Heart left ventricle (tissue), 16 donors: Measurements from ENCODE around the gene KCTD15. TPM values are rescaled to one million over a fixed set of nuclear protein-coding genes. Genes with fewer than 3 reads are reported as not detected.

Source experiments
- ATAC-seq, 4 donors: fragments of 200-7000 bp; cut with Tn5 transposase; one replicate each; pipeline ENCODE4 v1.9.1; 2020 to 2022; ENCODE audit warnings: moderate library complexity in 4 of 4, mild to moderate bottlenecking in 3 of 4, moderate number of reproducible peaks in 1 of 4
- DNase-seq, 5 donors: peaks; one replicate each; pipeline ENCODE4 v3.0.0-alpha.2; 2020
- H3K27ac ChIP-seq, 12 donors: fragments of 200-600 bp; sonication (generic) in 4 of 12; one replicate each; pipeline versions ENCODE4 v1.5.0 to v1.8.0; 2016 to 2022; ENCODE audit warnings: mild to moderate bottlenecking in 2 of 12
- H3K27me3 ChIP-seq, 9 donors: fragments of 200-600 bp; sonication (generic) in 2 of 9; one replicate each; pipeline versions ENCODE4 v1.5.1 to v1.8.0; 2016 to 2022; ENCODE audit warnings: mild to moderate bottlenecking in 3 of 9
- H3K36me3 ChIP-seq, 9 donors: fragments of 200-600 bp; sonication (generic) in 2 of 9; one replicate each; pipeline versions ENCODE4 v1.5.0 to v1.8.0; 2018 to 2022; ENCODE audit warnings: mild to moderate bottlenecking in 2 of 9
- H3K4me1 ChIP-seq, 12 donors: fragments of 200-600 bp; sonication (generic) in 4 of 12; one replicate each; pipeline versions ENCODE4 v1.5.0 to v1.8.0; 2016 to 2022; ENCODE audit warnings: mild to moderate bottlenecking in 3 of 12
- H3K4me3 ChIP-seq, 12 donors: fragments of 200-600 bp; sonication (generic) in 4 of 12; one replicate each; pipeline versions ENCODE4 v1.5.0 to v1.8.0; 2017 to 2022; ENCODE audit warnings: mild to moderate bottlenecking in 9 of 12, moderate library complexity in 4 of 12
- H3K9me3 ChIP-seq, 12 donors: fragments of 200-600 bp; sonication (generic) in 4 of 12; one replicate each; pipeline versions ENCODE4 v1.5.0 to v1.8.0; 2016 to 2022; ENCODE audit warnings: mild to moderate bottlenecking in 1 of 12
- POLR2A ChIP-seq, 2 donors: fragments of 450-650 bp; IDR thresholded peaks; one replicate each; pipeline ENCODE4 v1.6.1; 2017; ENCODE audit warnings: antibody characterized with exemption in 2 of 2, mild to moderate bottlenecking in 2 of 2, moderate library complexity in 2 of 2
- WGBS, 4 donors: extraction: QIAGEN DNeasy Blood & Tissue Kit in 2 of 4; methylation state at CpG; one replicate each; pipeline versions ENCODE4 v1.1.5 to v1.1.7; 2013 to 2018; 5-methylcytosine and 5-hydroxymethylcytosine counted together
- intact Hi-C, 10 donors: fragments of 100-400 bp; cut with DNase I; formaldehyde crosslinking; loops; one replicate each; pipeline versions ENCODE4 v1.11.1 to v1.14.2; 2022
- polyA plus RNA-seq, 2 donors: library from polyadenylated mRNA; stranded (reverse); fragments of 200-250 nt; gene quantifications; one replicate each; pipeline ENCODE4 v1.2.3, GENCODE V29; 2013
- total RNA-seq, 9 donors: library from RNA; depleted of rRNA in 2 of 9; stranded (reverse); fragments of >200 nt in 2 of 9; fragmentation: NEBNext Ultra II Directional in 3 of 9; extraction: Animal tissue kit (Norgen Biotek cat#: 25700) in 3 of 9; gene quantifications; one replicate each; pipeline versions ENCODE4 v1.1.0 to v1.2.4, GENCODE V29; 2016 to 2023
- TF ChIP-seq, protein P1 (sequence below), 12 donors: fragments of 200-600 bp; sonication (generic) in 4 of 12; IDR thresholded peaks; one replicate each; pipeline versions ENCODE4 v1.5.0 to v1.8.0; 2018 to 2022; ENCODE audit warnings: antibody characterized with exemption in 12 of 12, mild to moderate bottlenecking in 5 of 12
- donor health status: ischemic (EF 13 %, LVEDD 7.1; RV severe dilation, severe dysfunction).
- donor health status: healthy with polysubstance abuse.
- donor health status: DM: no; HTN: yes; CAD: no.
- donor health status: DM: no; HTN: no; CAD: no.
- donor health status: ischemic (EF 25% LVEDD 6.9; RV normal size, moderate dysfunction).
- donor health status: ischemic (EF 25% LVEDD 5.7; RV mildly dilated, moderate dysfunction).
- donor health status: healthy.
- donor health status: DM: yes; HTN: yes; CAD: no.
- donor health status: ischemic (EF 35%, LVEDD 5.7; RV mildly dilated, moderate dysfunction).
- donor health status: nonischemic (EF 11% LVEDD 7.7; RV severe dilation, severe dysfunction).
- donor health status: DM: yes; HTN: yes; CAD: no.
- donor health status: PGD.
- donor health status: ischemic (EF 29% LVEDD 5.4; RV normal size, mild dysfunction).
- donor health status: nonischemic (EF 23%, LVEDD 6.1; RV moderate dilation, normal function).

Gene KCTD15
- total and polyA plus RNA-seq, 11 donors, result 5.4 to 36.9 (median 9.8) TPM

- 56 to 81% (median 62%) methylated on average over 5 to 7 of the region's 7 CpGs for WGBS, 4 donors
- H3K27ac ChIP-seq, result no peak overlapping the region
- TF ChIP-seq, protein P1, sequence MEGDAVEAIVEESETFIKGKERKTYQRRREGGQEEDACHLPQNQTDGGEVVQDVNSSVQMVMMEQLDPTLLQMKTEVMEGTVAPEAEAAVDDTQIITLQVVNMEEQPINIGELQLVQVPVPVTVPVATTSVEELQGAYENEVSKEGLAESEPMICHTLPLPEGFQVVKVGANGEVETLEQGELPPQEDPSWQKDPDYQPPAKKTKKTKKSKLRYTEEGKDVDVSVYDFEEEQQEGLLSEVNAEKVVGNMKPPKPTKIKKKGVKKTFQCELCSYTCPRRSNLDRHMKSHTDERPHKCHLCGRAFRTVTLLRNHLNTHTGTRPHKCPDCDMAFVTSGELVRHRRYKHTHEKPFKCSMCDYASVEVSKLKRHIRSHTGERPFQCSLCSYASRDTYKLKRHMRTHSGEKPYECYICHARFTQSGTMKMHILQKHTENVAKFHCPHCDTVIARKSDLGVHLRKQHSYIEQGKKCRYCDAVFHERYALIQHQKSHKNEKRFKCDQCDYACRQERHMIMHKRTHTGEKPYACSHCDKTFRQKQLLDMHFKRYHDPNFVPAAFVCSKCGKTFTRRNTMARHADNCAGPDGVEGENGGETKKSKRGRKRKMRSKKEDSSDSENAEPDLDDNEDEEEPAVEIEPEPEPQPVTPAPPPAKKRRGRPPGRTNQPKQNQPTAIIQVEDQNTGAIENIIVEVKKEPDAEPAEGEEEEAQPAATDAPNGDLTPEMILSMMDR (IDR thresholded peaks at IDR 0.05), result no peak
- TF ChIP-seq POLR2A (IDR thresholded peaks at IDR 0.05), result no peak
- H3K4me1 ChIP-seq, result no peaks in the 10 kb centered on the region
- no peaks in the 10 kb centered on the region for H3K9me3 ChIP-seq
- peaks cover 0 to 3% (median 0%) of the 10 kb centered on the region in 9 donors for H3K27me3 ChIP-seq
- no peaks in the 10 kb centered on the region for H3K36me3 ChIP-seq
- ATAC-seq, result no peak
- intact Hi-C loops, result no loop called here
- no peak overlapping the region for H3K4me3 ChIP-seq
- DNase-seq, result no peak
These were observed 36.0 kb downstream of the KCTD15 start for GRCh38 chr19:33832633-33833032.

DNA sequence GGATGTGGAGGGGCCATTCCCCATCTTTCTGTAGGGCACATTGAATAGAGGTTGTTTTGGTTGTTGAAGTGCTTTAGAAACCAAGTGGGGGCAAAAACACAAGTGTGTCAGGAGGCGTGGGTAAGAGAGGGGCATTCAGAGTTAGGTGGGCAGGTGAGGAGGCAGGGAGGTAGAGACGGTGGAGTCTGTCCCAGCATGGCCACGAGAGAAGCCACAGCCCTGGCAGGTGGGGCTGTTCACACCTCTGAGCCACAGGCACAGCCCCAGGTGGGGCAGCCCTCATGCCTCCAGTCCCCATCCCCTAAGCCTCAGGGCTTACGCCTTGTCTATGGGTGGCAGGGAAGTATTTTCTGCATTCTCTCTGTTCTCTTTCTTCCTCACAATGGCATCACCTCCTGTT lies 43.7 kb downstream of the KCTD15 start:
- Histone ChIP-seq H3K4me1 (no peaks in the 10 kb centered on the region), H3K27ac (no peak overlapping the region), H3K4me3 (no peak overlapping the region), H3K9me3 (no peaks in the 10 kb centered on the region), H3K36me3 (no peaks in the 10 kb centered on the region), H3K27me3 (peaks cover 0 to 9% (median 0%) of the 10 kb centered on the region in 9 donors)
- intact Hi-C loops, result no loop called here
- TF ChIP-seq, protein P1 (IDR thresholded peaks at IDR 0.05), result no peak
- TF ChIP-seq POLR2A (IDR thresholded peaks at IDR 0.05), result no peak
- ATAC-seq, result no peak
- no peak for DNase-seq
- 75 to 89% (median 82%) methylated on average over 4 of the region's 4 CpGs for WGBS, 4 donors

DNA sequence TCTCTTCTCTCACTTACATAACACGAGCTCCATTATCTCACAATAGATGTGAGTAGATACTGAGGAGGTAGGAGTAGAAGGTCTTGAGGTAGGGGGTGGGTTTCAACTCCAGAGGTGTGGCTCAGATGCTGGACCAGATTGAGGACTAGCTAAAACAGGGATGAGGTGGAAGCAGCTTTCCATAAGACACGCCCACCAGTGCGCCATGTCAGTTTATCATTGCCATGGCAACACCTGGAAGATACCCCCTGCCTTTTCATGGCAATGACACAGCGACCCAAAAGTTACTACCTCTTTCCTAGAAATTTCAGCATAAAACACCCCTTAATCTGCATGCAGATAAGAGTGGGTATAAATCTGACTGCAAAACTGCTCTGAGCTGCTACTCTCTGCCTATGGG lies 44.1 kb downstream of the KCTD15 start:
- Histone ChIP-seq H3K27ac (no peak overlapping the region), H3K4me1 (no peaks in the 10 kb centered on the region), H3K4me3 (no peak overlapping the region), H3K36me3 (no peaks in the 10 kb centered on the region), H3K9me3 (no peaks in the 10 kb centered on the region), H3K27me3 (peaks cover 0 to 9% (median 0%) of the 10 kb centered on the region in 9 donors)
- TF ChIP-seq, protein P1 (IDR thresholded peaks at IDR 0.05), result no peak
- TF ChIP-seq POLR2A (IDR thresholded peaks at IDR 0.05), result no peak
- WGBS, 4 donors, result 71 to 84% (median 75%) methylated on average over 4 of the region's 4 CpGs
- no peak for ATAC-seq
- DNase-seq, result no peak
- intact Hi-C loops, result no loop called here

DNA sequence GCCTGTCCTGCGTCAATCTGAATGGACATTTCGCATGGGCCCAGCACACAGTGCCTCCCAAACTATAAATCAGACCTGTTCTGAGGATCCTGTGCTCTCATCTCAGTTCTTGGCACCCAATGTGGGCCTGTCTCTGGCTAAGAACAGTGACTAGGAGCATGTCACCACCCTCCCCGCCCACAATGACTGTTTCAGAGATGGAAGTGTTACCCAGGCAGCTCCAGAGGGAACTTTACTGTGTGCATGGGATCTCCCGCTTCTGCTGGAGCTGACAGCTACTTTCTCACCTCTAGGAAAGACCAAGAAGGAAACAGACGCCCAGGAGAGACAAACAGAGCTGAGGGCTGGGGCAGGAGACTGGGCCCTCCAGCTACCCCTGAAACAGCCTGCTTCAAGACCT lies 45.0 kb downstream of the KCTD15 start:
- peaks cover 0 to 9% (median 0%) of the 10 kb centered on the region in 9 donors for H3K27me3 ChIP-seq
- WGBS, 4 donors, result 76 to 85% (median 82%) methylated on average over 5 of the region's 5 CpGs
- TF ChIP-seq, protein P1 (IDR thresholded peaks at IDR 0.05), result no peak
- TF ChIP-seq POLR2A (IDR thresholded peaks at IDR 0.05), result no peak
- no peaks in the 10 kb centered on the region for H3K4me1 ChIP-seq
- H3K4me3 ChIP-seq, result no peak overlapping the region
- no peak for ATAC-seq
- intact Hi-C loops, result no loop called here
- H3K9me3 ChIP-seq, result no peaks in the 10 kb centered on the region
- no peak overlapping the region for H3K27ac ChIP-seq
- no peaks in the 10 kb centered on the region for H3K36me3 ChIP-seq
- no peak for DNase-seq
